GM19035 (cell line): ENCODE results near the gene TLL2.
"Not testable (repeated sequence)": the region's sequence is repeated elsewhere in the genome, so short reads cannot be mapped to it uniquely, and the experiment has no call there.

Experiments
- ATAC-seq: cut with Tn5 transposase; IDR thresholded peaks from one replicate; pipeline ENCODE4 v1.9.1; 2021; ENCODE audit not compliant: unreplicated experiment

TLL2 gene

GRCh38 chr10:96513698-96514561, at the start of gene TLL2:
TLL2 (minus strand) TSS chr10:96513926; CDS start chr10:96513685, 241 bp downstream.
- ATAC-seq: peak; percentile 87

GRCh38 chr10:96560966-96561887, 47.5 kb upstream of the TLL2 start:
- no peak for ATAC-seq

DNA sequence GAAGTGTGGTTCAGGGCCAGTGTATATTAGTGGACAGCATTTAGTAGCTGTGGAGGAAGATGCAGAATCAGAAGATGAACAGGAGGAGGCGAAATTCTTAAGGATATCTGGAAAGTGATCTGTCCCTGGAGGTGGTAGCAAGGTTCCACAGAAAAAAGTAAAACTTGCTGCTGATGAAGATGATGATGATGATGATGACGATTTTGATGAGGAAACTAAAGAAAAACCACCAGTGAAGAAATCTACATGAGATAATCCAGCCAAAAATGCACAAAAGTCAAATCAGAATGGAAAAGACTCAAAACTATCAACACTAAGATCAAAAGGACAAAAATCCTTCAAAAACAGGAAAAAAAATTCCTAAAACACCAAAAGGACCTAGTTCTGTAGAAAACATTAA, 46.8 kb upstream of the TLL2 start:
- no peak for ATAC-seq

DNA sequence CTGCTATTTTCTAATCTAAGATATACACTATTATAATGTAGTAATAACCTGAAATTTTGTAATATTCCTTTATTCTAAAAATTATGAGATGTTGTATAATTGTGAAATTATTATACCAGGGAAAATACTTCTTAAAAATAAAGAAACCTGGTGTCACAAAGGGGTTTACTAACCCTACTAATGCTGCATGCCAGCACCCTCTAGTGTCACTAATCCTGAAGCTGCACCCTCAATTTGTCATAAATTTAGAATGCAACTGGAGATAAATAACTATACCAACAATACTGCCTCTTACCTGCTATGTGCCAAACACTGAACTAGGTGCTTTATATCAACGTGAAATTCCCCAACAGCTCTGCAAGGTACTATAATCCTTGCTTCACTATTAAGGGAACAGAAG, 42.3 kb upstream of the TLL2 start:
- ATAC-seq: no peak

DNA sequence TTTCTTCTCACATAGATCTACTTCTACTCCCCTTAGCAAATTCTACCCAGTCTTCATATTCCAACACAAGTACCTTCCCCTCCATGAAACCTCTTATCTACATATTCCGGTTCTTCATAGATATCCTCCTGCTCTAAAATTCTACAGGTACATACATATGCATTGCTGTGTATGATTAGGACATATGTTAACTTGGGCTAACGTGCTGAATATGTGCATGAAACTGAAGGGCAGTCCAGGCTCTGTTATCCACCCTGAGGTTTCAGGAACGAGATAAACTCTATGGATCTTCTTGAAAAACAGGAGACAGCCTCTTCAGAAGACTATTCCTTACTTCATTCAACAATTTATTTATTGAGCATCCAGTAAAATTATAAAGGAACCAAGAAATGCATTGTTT, 41.6 kb upstream of the TLL2 start:
- no peak for ATAC-seq

- ATAC-seq: no peak
Observed at GRCh38 chr10:96548589-96548988, 34.9 kb upstream of the TLL2 start.

GRCh38 chr10:96545558-96545957, 31.8 kb upstream of the TLL2 start:
- ATAC-seq: not testable (repeated sequence)

DNA sequence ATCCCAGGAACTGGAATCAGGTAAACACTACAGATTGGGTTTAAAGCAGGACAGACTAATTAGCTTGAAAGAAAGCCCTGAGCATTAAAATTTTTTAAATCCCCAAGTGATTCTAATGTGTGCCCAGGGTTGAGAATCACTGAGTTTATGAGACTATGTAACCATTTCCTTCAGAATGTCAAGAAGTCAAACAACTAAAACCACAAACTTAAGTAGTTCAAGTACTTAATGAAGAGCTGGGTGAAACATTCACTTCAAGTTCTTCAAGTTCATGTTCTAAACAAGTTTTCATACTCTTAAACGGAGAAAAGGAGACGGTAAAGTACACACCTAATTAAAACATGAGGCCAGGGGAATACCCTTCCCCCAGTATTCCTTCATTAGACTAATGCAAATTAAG, 28.2 kb upstream of the TLL2 start:
- no peak for ATAC-seq

GRCh38 chr10:96540240-96540639, 26.5 kb upstream of the TLL2 start:
- no peak for ATAC-seq

- no peak for ATAC-seq
Observed at GRCh38 chr10:96538683-96539082, 25.0 kb upstream of the TLL2 start.

DNA sequence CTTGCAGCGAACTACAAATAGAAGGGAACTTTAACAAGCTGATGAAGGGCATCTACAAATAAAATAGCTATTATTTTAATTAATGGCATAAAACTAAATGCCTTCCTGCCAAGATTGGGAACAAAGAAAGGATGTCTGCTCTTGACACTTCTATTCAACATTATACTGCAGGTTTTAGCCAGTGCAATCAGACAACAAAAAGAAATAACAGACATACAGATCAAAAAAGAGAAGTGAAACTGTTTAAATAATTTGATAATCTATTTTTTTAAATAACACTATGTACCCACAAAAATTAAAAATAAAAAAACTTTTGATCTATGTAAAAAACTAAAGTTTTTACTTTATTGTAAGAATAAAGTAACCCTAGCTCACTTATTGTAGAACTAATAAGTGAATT, 22.4 kb upstream of the TLL2 start:
- no peak for ATAC-seq

DNA sequence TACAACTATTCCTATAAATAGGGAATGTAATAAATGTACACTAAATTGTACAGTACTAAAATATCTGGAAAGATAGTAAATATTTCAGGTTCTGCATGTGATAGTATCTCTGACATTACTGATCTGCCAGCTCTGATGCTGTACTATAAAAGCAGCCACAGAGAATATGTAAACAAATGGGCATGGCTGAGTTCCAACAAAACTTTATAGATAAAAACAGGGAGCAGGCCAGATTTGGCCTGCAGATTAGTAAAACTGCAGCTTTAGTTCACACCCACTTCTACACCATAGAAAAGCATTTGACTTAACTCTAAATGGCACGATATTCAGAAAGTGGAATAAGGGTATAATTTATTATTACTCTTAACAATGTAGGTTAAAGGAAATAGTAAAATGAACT, 18.8 kb upstream of the TLL2 start:
- ATAC-seq: no peak

- no peak for ATAC-seq
Observed at GRCh38 chr10:96529634-96530279, 16.0 kb upstream of the TLL2 start.

- ATAC-seq: no peak
Observed at GRCh38 chr10:96524741-96525140, 11.0 kb upstream of the TLL2 start.

- ATAC-seq: no peak
Observed at GRCh38 chr10:96517284-96517683, 3.6 kb upstream of the TLL2 start.

DNA sequence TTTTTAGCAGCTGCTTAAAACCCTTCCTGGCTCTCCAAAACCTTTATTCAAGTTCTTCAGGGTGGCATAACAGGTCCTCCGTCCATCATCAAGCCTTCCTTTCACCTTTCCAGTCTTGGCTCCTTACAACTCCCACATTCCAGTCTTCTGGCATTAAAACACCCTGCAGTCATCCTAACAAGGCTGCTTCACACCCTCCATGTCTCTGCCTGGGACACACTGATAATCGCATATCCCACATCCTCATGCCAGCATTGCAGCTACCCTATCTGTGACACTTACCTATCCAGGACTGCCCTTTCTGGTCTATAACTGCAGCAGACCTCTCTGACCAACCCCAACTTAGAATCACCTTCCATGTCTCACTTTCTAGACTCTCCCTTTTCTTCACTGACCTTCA, 2.6 kb upstream of the TLL2 start:
- no peak for ATAC-seq

GRCh38 chr10:96513305-96513697, 425 bp downstream of the TLL2 start:
- ATAC-seq: peak; percentile 43

GRCh38 chr10:96512524-96513304, 1.0 kb downstream of the TLL2 start:
- no peak for ATAC-seq

DNA sequence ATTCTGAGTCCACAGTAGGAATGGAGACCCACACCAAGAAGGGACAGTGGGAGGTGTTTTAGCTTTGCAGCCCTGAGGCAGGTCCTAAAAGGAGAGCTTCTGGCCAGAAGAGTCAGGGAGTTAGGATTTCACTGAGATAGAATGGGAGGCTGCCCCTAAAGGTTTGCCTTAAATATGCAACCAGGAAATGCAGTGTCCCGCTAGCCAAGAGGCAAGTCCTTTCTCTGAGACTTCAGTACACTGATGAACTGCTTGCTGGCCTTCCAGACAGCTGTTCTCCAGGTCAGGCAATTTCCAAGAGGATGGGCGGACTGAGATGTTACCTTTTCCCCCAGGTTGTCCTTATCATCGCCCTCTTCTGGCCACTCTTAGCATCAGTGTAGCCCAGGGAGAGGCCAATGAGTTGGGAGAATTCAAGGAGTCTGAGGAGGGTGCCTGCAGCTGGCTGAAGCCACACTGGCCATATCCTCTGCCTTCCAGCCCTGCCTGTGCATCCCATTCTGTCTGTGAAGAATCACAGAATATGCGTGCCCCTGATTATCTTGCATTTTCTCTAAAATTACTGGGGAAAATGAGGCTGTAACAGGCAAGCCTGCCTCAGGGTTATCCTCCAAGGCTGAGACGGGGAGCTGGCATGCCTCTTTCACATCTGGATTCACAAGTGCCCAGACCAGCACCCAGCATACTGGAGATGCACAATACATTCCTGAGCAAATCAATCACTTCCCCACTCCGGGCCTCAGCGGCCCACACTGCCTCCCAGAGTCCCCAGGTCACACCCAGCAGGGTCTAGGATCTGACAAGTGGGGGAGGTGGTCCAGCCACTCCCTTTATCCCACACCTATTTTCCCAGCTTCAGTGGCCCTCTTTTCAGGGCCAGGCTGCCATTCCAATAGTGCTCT, 2.4 kb downstream of the TLL2 start:
- ATAC-seq: no peak
